Left colon (tissue), 2 donors: ENCODE results near the gene ITGA8. TPM values are rescaled to one million over a fixed set of nuclear protein-coding genes. Genes with fewer than 3 reads are reported as not detected.
"Not testable (repeated sequence)": the region's sequence is repeated elsewhere in the genome, so short reads cannot be mapped to it uniquely, and the experiment has no call there.

ENCODE experiments used
- ATAC-seq: fragments of 200-7000 bp; cut with Tn5 transposase; one replicate; pipeline ENCODE4 v1.9.1; 2020; ENCODE audit warnings: mild to moderate bottlenecking, moderate library complexity
- DNase-seq, 2 donors: peaks; one replicate each; pipeline ENCODE4 v3.0.0-alpha.2; 2020
- intact Hi-C, 2 donors: fragments of 100-400 bp; cut with DNase I in 1 of 2; cut with micrococcal nuclease in 1 of 2; formaldehyde crosslinking; loops; one replicate each; pipeline versions ENCODE4 v1.11.2 to v1.14.0; 2022; cut with DNase I, micrococcal nuclease
- total RNA-seq, 2 donors: library from RNA; stranded (reverse); fragmentation: NEBNext Ultra II Directional; extraction: Animal tissue kit (Norgen Biotek cat#: 25700); gene quantifications; one replicate each; pipeline ENCODE4 v1.2.1, GENCODE V29; 2021
- donor health status: DM: no; HTN: no; CAD: no.
- donor health status: DM: yes; HTN: yes; CAD: no.

Gene ITGA8
- total RNA-seq, 2 donors from 2014 or later = 2.6 to 6.1 TPM

- intact Hi-C loops = no loop called here
- ATAC-seq (no peak), DNase-seq (no peak)
Observed at GRCh38 chr10:15632456-15633091, 87.1 kb downstream of the ITGA8 start.

DNA sequence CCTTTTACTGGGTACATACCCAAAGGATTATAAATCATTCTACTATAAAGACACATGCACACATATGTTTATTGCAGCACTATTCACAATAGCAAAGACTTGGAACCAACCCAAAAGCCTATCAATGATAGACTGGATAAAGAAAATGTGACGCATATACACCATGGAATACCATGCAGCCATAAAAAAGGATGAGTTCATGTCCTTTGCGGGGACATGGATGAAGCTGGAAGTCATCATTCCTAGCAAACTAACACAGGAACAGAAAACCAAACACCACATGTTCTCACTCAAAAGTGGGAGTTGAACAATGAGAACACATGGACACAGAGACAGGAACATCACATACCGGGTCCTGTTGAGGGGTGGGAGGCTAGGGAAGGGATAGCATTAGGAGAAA is 88.5 kb downstream of the ITGA8 start:
- intact Hi-C loops, ATAC-seq, DNase-seq: not testable (repeated sequence)

DNA sequence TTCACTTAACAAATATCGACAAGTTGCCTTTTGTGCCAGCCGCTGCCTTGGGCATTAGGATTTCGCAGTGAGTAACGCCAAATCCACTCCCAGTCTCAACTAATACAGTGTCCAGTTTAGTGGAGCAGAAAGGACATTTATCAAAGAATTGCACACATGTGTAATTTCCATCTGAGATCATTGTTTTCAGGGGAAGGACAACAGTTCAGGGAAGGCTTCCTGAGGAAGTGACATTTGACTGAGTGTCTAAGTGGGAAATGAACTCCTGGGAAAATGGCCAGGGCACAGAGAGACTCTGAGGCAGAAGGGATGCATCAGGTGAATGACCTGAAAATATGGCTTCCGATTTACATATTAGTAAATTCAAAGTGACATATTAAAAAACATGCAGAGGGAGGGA is 89.4 kb downstream of the ITGA8 start:
- ATAC-seq = no peak
- no peak for DNase-seq
- intact Hi-C loops = no loop called here

DNA sequence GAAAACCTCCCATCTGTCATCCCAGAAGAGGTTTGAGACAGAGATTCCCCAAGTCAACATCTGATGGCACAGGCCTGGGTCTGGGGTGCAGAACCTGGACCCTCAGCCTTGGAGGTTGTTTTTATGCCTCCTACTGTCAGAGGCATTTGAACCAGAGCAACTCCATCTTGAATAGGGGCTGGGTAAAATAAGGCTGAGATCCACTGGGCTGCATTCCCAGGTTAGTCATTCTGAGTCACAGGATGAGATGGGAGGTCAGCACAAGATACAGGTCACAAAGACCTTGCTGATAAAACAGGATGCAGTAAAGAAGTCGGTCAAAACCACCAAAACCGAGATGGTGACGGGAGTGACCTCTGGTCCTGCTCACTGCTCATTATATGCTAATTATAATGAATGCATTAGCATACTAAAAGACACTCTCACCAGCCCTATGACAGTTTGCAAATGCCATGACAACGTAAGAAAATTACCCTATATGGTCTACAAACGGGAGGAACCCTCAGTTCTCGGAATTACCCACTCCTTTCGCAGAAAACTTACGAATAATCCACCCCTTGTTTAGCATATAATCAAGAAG is 92.0 kb downstream of the ITGA8 start:
- intact Hi-C loops = no loop called here
- no peak for ATAC-seq
- DNase-seq = no peak

GRCh38 chr10:15626937-15627336 is 92.8 kb downstream of the ITGA8 start:
- intact Hi-C loops = no loop called here
- ATAC-seq (no peak), DNase-seq (no peak)

- DNase-seq (no peak), ATAC-seq (no peak)
- intact Hi-C loops = no loop called here
Observed at GRCh38 chr10:15625261-15625660, 94.5 kb downstream of the ITGA8 start.

DNA sequence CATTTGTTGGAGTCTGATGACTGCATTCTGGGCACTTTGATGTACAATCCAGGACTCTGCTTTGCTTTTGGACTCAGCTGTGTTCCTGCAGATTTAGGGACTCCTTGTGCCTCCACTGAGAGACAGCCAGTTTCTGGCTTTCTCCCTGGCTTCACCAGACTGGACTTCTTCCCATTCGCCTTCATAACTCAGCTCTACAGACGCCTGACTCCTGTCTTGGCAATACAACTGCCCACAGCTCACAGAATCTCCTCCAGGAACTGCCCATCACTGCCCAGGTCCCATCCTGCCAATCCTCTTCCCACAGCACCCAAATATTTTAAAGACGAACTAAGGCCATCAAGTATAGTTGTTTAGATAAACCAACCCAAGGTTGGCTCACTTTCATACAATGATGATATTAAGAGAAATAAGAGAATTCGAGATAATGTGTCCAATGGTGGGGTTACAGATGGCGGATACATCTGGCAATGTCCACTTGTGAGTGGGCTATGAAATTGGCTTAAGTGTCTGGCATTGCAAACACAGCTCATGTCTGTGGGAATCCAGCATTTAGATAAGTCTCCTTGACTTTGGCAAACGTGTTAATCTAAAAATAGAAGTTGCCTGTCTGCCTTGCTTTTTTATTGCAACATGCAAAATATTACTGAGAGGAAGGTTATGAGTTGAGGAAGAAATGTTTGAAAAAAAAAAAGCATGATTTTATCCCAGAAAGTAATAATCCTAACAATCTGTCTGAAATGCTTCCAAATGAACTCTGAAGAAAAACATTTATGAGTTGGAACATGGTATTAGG is 95.1 kb downstream of the ITGA8 start:
- intact Hi-C loops = no loop called here
- no peak for ATAC-seq
- DNase-seq = no peak

DNA sequence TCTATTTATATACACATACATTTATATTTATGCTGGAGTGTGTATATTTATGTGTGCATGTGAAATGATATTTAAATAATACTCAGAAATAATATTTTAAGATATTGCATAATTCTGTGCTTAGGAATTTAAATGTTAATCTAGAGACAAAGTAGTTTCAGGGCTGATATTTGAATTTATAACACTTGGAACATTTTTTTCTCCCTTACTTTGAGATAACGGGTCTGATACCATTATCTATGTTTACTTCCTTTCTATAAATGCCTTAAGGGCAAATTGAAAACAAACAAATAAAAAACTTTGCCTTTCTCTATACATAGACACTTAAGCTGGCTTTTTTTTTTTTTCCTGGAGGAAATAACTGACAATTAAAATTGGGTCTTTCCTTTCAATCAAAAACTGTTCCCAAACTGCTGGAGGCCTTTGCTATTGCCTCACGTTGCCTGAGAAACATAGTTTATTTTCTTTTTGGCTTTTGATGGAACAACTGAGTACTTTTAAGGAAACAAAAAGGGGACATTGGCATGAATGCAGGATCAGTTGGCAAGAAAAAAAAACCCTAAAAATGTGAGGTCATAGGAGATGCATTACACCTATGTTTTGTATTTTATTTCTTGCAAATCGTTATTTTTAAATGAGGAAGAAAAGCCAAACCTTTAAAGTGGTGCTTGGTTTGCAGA is 98.7 kb downstream of the ITGA8 start:
- DNase-seq = no peak
- no peak for ATAC-seq
- intact Hi-C loops = no loop called here

GRCh38 chr10:15620337-15620736 is 99.4 kb downstream of the ITGA8 start:
- intact Hi-C loops = no loop called here
- no peak for ATAC-seq
- DNase-seq = no peak

DNA sequence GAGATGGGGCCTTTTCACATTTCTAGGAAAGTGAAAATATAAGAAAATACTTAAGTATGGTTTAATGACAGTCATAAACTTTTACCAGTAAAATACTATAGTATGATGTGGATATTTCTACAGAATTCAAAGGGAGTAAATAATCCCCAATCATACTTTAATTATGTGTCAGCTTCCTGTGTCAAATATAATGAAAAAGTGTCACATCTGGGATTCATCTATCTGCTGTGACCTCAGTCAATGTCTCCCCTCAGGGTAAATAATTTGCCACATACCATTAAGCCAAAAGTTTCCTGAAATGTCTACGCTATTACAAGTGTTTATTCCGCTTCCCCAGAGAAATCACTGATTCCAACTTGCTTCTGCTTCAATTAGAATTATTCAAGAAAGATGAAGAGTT is 110.5 kb downstream of the ITGA8 start:
- ATAC-seq (no peak), DNase-seq (no peak)
- intact Hi-C loops = no loop called here

DNA sequence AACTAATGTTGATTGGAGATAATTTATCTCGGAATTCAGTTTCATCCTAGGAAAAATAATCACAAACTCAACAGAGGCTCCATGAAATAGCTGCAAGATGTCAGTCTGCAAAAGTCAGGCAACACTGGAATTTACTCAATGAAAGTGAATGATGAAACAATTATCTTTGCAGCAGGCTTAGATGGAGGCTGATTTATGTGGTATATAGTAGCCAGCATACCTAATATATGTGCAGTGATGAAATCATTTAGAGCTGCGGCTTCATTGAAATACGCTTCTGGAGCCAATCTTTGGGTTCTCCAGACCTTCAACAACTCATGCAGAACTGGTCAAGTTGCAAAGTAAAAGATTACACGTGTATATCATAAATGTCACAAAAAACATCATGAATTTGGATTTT is 113.3 kb downstream of the ITGA8 start:
- ATAC-seq = no peak
- no peak for DNase-seq
- intact Hi-C loops = no loop called here

DNA sequence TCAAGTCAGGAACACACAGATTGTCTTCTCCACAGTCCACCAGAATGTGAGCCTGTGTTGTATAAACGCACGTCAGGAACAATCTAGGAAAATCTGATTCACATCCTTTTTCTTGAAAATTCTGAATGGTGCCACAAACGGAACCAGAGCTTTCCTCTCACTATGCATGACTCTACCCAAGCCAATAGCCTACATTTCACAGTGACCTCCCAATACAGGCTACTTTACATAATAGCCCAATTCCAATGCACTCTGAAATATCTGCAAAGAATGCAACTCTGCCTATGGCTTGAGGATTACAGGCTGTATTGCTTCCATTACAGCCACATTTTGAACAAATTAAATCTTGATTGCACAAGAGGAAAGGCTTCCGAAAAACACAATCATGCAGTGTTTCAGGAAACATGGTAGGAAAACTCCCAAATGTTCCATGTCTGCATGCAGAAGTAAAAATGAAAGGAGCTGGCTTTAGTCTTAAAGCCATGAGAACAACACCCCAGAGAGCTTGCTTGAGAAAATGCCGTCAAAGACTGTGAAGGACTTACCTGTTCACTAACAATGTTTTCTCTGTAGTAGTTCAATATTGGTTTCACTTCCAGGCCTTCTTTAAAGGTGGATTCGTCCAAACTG is 113.9 kb downstream of the ITGA8 start:
- ATAC-seq = no peak
- DNase-seq = no peak
- intact Hi-C loops = no loop called here

GRCh38 chr10:15603446-15604011 is 116.2 kb downstream of the ITGA8 start:
- ATAC-seq = no peak
- intact Hi-C loops = no loop called here
- DNase-seq = no peak

- DNase-seq = no peak
- ATAC-seq = no peak
- intact Hi-C loops = no loop called here
Observed at GRCh38 chr10:15601819-15602218, 117.9 kb downstream of the ITGA8 start.

- intact Hi-C loops = no loop called here
Observed at GRCh38 chr10:15595260-15595659, 124.5 kb downstream of the ITGA8 start.

DNA sequence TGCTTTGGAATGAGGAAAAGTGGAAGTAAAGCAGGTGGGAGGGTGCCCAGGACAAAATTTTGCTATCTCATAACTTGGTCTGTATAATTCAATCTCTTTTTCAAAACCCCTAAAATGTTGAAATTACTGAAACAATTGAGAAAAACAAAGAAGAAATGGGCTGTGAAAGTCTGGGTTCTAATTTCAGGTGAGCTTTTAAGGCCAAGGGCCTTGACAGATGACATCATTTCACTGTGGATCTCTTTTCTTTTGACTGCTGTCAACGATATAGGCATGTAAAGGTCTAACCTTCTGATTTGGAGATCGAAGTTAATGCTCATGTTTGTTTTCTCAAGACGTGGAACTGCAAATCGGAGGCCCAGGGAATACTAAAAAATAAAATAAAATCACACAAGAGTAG is 127.8 kb downstream of the ITGA8 start:
- intact Hi-C loops = no loop called here
- no peak for DNase-seq
- ATAC-seq = no peak

More at GRCh38 chr10:15595260-15595659, 124.5 kb downstream of the ITGA8 start:
- DNase-seq = no peak
- ATAC-seq = peak; percentile 54

DNA sequence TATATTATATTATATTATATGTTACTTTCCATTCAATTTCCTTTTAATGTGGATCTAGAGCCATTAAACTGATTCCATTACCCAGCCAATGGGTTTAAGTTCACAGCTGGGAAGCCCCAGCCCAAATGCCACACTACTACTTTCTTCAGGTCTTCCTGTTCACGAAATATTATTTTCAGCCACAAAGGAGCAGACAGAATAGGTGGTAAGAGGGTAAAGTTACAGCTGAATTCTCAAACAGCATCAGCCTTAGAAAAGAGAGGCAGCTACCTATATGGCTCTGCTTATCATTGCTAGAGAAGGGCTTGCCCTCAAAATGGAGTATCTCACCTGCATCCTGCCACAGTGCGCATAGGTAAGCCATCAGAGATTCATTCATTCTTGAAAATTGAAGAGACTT is 128.3 kb downstream of the ITGA8 start:
- DNase-seq (no peak), ATAC-seq (no peak)
- intact Hi-C loops = no loop called here

- intact Hi-C loops = no loop called here
- no peak for ATAC-seq
- DNase-seq = no peak
Observed at GRCh38 chr10:15588635-15589508, 130.8 kb downstream of the ITGA8 start.
